GM19351 (cell line): ENCODE results near the gene RGS3.
A peak's percentile ranks its signal among the peaks of the same experiment; 100 is the strongest.

Experiments
- ATAC-seq: cut with Tn5 transposase; IDR thresholded peaks from one replicate; pipeline ENCODE4 v1.9.1; 2021; ENCODE audit warnings: mild to moderate bottlenecking, moderate library complexity; ENCODE audit not compliant: unreplicated experiment

RGS3 gene

GRCh38 chr9:113528088-113528487, 64.6 kb downstream of the RGS3 start:
- ATAC-seq, result no peak

DNA sequence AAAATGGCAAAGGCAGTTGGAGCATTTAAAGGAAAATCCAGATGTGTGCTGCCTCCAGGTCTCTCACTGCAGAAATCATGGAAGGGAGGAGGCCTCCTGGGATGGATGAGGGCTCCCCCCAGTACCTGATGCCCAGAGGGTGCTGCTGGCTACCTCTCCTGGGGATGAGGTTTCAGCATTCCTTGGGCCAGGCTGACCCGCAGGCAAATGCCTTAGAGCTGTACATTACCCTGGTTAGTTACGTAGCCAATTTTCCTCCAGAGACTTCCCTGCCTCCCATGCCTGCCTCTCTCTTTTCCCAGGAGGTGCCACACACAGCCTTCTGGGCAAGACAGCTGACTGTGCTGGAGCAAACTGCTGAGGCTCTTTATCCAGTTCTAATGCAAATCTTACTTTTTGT, 65.3 kb downstream of the RGS3 start:
- no peak for ATAC-seq

DNA sequence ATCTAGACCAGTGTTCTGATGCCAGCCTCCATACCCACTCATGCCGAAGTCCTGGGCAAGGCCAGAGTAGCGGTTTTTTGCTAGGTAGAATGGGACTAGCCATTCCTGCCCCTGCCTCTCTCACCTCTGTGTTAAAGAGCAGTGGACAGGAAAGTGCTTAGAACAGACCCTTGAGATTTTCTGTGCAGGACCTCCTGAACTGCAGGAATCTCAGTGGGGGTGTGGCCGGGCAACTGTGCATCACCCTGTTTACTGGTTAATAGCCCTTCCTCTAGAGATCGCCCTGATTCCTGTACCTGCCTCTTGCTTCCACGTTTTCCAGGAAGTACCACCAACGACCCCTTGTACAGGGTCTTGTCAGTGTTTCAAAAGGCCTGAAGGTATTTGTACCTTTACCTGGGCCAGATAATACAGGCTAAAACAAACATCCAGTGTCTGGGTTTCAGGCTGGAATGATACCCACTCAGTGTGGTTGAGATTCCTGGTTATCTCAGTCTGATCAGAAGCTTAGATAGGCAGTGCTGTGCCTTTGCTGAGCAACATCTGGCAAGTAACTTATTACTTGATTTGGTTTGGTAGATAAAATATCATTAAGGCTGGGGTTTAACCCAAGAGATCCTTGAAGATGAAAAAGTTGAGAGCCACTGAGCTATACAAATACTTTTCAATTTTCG, 65.9 kb downstream of the RGS3 start:
- peak; percentile 5 for ATAC-seq

DNA sequence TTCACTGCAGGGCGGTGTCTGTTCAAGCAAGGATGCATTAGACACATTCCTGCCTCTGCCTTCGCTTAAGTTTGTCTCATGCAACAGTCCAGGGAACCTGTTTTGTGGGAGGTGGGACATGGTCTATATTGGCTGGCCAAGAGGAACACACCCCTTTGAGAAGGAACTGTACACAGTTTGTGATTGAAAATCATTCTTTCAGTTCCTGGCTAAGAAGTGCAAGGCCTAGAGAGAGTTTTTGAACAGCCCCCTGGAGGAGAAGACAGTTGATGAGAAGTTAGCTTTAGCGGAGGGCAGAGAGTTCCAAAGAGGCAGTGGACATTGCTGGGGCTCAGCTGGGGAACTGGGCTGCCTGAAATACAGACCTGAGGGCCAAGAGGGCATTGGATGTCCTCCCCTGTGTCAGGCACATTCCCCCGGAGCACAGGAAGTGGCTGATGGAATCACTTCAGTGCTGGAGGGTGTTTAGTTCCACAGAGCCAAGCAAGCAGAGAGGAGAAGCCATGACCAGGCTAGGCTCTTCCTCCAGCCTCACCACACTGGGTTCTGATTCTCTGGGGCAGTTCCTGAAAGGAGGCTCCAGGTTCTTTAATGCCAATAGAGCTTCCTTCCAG, 66.6 kb downstream of the RGS3 start:
- ATAC-seq, result peak; percentile 90

GRCh38 chr9:113530942-113531341, 67.4 kb downstream of the RGS3 start:
- ATAC-seq, result no peak

DNA sequence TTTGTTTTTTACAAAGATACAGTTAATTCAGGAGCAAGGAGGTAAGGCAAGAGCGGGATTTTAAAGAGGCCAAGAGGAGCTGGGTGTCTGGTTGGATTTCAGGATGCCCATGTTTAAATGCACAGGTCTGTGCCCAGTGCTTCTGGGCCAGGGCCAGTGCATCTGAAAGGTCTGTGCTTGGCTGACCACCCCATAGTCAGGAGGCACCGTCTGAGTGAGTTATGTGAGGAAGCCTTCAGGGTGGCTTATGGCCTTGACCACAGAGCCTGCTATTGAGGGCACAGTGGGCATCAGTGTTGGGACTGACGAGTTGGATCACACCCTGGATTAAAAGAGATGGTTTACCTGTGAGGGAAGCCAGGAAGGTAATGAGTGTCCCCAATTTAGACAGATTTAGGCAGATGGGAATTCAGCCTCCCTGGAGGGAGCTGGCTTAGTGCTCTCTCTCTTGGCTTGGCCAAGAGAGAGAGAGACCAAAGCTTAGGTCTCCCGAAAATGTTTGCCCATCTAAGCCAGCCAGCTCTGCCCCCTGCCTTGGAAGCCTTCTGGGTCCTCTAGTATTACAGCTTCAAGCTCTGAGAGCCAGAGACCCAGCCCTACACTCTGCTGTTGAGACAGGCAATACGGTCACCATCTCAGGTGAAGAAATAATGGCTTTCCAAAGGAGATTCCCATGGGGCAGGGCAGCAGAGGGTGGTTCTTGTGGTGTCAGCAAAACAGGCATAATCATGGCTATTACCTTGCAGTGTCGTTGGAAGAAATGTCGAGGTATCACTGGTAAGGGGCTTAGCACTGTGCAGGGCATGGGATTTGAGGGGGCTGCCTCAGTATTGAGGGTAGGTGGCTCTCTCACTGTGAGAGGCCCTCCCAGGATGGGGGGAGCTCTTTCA, 68.6 kb downstream of the RGS3 start:
- no peak for ATAC-seq

GRCh38 chr9:113532809-113533190, 69.3 kb downstream of the RGS3 start:
- ATAC-seq, result no peak

- ATAC-seq, result no peak
Measured at GRCh38 chr9:113533335-113534225, 70.1 kb downstream of the RGS3 start.

- ATAC-seq, result no peak
Measured at GRCh38 chr9:113535756-113536155, 72.2 kb downstream of the RGS3 start.

GRCh38 chr9:113536166-113536482, 72.6 kb downstream of the RGS3 start:
- ATAC-seq, result no peak

DNA sequence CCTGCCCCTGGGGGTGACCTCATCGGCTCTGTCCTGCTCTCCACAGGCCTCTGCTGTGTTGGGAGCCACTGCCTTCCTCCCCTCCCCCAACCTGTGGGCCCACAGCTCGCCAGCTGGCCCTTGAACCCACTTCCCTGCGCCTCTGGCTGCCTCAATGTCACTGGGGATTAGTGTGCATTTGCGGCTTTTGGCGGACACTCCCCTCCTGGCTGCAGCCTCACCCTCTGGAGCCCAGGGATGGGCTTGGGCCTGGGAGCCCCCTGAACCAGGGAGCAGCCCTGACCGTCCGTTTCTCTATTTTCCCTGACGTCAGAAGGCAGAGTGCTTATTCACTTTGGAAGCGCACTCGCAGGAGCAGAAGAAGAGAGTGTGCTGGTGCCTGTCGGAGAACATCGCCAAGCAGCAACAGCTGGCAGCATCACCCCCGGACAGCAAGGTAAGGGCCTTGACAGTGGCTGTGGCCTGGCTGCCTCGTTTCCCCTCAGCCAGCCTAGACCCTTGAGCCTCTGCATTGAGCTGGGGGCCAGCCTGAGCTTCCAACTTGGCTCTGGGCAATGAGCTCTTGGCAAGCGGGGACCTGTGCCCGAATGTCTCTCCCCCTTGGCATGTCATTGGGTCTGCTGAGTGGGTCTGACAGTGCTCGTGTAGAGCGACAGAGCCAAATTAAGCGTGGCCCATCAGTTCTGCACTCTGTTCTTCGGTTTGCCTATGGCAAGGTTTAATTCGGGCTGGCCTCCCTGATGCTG, 73.1 kb downstream of the RGS3 start:
- no peak for ATAC-seq

GRCh38 chr9:113537229-113537810, 73.8 kb downstream of the RGS3 start:
- ATAC-seq, result no peak

DNA sequence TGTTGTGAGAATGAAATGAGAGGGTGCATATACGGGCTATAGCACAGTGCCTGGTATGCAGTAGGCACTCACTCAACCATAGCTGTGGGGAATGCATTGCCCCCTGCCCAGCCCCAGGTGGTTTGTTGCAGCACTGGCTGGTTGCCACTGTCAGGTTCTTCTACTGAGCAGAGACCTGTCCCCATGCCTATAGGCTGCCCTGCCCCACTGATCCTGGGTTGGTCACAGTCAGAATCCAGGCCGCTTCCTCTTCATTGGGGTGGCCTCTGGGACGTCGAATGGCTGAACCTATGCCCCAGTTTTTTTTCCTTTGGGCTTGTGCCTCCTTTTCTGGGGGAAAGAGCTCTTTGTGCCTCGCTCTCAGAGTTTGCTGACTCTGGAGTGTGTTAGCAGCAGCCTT, 74.6 kb downstream of the RGS3 start:
- ATAC-seq, result no peak

DNA sequence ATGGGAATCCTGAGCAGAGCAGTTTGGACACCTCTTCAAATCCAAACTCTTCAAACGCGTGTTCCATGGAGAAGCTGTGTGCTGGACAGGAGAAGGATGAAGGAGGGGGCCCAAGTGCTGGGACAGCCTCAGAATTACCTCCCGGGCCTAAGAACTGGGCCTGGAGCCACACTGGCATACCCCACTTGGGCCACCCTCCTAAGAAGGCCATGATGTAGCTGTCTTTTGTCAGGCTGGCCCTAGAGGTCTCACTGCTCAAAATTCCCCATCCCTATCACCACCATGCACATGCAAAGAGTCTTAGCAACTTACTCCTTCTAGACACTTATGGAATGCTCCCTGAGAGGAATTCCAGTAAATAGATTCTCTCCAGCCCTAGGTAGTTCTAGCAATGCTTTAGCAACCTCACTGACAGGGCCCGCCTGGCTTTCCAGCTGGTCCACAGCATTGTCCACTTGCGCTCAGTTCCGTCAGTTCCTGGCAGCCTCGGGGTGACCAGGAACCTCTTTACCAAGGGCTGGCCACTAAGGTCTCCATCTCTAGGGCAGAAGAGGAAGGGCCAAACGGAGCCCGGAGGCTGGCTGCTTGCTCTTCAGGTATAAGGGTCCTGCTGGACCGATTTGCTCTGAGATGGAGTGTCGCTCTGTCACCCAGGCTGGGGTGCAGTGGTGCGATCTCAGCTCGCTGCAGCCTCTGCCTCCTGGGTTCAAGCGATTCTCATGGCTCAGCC, 75.3 kb downstream of the RGS3 start:
- ATAC-seq, result no peak

- no peak for ATAC-seq
Measured at GRCh38 chr9:113540466-113540865, 76.9 kb downstream of the RGS3 start.

- no peak for ATAC-seq
Measured at GRCh38 chr9:113541019-113541900, 77.7 kb downstream of the RGS3 start.

- no peak for ATAC-seq
Measured at GRCh38 chr9:113542006-113542405, 78.5 kb downstream of the RGS3 start.

DNA sequence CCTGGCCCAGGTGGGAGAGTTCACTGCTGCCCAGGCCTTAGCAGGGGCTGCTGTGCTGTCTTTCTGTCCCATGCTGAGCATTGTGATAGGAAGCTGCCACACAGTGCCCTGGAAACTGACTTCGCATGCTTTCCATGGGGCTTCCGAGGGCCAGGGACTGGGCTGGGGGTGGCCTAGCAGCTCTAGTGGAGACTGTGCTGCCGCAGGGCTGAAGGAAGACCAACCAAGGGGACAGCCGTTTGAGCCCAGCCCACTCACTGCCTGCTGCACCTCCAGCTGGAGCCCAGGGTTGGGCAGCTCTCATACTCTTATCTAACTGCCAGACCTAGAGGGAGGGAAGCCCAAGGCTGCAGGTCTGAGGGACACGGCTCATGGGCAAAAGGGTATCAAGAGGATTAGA, 79.2 kb downstream of the RGS3 start:
- ATAC-seq, result no peak
